ENCODE data around the gene MLXIP.
A peak's percentile ranks its signal among the peaks of the same experiment; 100 is the strongest.
"Not testable (repeated sequence)": the region's sequence is repeated elsewhere in the genome, so short reads cannot be mapped to it uniquely, and the experiment has no call there.

The MLXIP gene

GRCh38 chr12:122158700-122159285, 80.2 kb downstream of the MLXIP start:
- no peak for DNase-seq

GRCh38 chr12:122159882-122160281, 81.3 kb downstream of the MLXIP start:
- DNase-seq = no peak

- DNase-seq = no peak
These were observed 82.2 kb downstream of the MLXIP start for GRCh38 chr12:122160761-122161160.

GRCh38 chr12:122161682-122162081, 83.1 kb downstream of the MLXIP start:
- no peak for DNase-seq

DNA sequence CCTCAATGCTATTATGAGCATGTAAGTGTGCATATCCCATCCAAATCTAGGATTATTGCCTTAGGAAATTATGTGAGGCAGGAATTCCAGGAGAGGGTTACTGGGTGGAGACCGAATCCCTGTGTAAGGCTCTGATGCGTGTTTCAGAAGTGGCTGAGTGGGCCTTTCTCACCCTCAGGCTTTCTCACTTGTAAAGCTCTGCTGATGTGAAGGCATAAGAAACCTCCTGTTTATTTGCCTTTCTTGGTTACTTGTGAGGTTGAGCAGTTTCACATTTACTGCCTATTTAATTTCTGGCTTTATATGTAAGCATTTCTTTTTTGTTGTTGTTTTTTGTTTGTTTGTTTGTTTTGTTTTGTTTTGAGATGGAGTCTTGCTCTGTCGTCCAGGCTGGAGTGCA, 84.4 kb downstream of the MLXIP start:
- no peak for DNase-seq

- no peak for DNase-seq
These were observed 88.1 kb downstream of the MLXIP start for GRCh38 chr12:122166422-122167349.

GRCh38 chr12:122167356-122167925, 88.9 kb downstream of the MLXIP start:
- DNase-seq = no peak

GRCh38 chr12:122168492-122168891, 89.9 kb downstream of the MLXIP start:
- no peak for DNase-seq

DNA sequence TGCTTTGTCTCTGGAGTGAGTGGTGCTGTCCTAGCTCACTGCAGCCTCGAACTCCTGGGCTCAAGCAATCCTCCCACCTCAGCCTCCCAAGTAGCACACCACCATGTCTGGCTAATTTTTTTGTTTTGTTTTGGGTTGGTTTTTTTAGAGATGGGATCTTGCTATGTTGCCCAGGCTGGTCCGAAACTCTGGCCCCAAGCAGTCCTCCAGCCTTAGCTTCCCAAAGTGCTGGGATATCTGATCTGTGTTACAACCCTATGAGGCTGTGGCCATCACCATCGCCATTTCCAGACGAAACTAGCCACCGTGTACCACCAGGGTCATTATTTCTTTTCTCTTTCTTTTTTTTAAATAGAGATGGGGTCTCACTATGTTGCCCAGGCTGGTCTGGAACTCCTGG, 92.8 kb downstream of the MLXIP start:
- no peak for DNase-seq

- no peak for DNase-seq
These were observed 93.8 kb downstream of the MLXIP start for GRCh38 chr12:122172262-122172939.

DNA sequence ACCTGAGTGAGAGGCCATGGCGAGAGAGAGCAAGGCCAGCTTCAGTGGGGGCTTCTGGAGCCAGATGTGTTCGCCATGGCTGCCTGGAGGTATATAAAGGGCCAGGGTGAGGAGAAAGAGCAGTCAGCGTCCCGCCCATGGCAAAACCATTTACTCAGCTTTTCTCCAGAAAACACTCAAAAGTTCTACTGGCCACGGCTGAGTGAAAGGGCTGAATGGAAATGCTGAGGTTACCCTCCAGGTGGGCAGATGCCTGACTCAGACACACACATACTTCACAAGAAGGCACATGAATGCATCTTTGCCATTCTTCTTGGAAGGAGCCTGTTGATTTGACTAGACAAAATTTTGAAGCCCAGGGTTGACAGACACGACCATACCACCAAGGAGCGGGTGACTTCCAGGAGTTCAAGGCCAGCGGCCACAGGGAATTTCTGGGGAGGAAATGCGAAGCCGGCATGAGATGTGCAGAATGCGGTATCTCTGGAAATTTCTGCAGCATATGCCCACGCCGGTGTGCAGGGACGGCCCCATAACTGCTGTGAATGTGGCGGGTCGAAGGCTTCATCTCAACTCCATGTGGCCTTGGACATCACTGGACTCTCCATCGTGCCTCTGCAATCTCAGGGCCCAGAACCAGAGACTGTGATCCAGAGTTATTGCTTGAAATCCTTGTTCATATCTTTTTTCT, 95.7 kb downstream of the MLXIP start, which contains the start of gene IL31:
TSS of gene IL31 (minus strand) at position 67 of the 691 bp plus-strand sequence. CDS start at position 18, 49 bp downstream.
- DNase-seq = no peak

- DNase-seq = not testable (repeated sequence)
These were observed 97.9 kb downstream of the MLXIP start for GRCh38 chr12:122176473-122176872.

DNA sequence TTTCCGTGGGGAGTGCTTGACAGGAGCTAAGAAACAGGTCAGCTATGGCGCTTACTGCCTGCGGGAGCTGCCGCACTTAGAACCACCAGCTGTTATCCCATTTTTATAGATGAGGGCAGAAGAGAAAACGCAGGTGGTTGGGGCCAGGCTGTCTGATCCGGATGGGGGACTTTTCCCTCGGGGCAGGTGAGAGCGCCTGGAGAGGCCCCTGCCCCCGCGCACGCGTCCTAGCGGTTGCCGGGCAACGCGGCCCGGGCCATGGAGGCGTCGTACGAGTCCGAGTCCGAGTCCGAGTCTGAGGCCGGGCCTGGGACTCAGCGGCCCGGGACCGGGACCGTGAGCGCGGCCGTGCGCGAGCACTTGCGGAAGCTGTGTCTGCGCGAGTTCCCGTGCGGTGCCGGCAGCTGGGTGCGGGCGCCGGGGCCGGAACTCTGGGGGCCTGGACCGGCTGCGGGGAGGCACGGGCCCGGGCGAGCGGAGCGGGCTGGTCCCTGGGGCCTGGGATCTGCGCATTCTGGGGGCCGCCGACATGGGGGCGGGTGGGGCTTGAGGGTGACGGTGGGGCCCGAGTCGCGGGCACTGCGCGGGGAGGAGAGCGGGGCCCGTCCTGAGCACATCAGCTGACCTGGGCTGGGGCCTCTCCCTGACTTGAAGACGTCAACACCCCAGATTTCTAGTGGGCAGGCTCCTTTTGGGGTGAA, 104.5 kb downstream of the MLXIP start, which contains the start of gene LRRC43:
TSS of gene LRRC43 (plus strand) at position 237 of the 701 bp plus-strand sequence. CDS start at position 259, 22 bp downstream.
- DNase-seq = peak; percentile 22

DNA sequence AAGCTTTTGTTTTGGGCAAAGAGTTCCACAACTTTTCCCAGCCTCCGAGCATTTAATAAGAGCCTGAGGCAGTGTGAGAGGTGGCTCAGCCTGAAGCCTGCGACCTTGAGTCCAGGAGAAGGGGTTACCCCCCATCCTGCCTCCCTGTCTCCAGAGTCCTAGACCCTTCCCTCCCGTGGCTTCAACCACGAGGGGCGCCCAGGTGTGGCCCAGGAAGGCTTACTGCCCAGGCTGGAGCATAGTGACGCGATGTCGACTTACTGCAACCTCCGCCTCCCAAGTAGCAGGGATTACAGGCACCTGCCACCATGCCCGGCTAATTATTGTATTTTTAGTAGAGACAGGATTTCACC, 105.0 kb downstream of the MLXIP start:
- no peak for DNase-seq

GRCh38 chr12:122184517-122184916, 106.0 kb downstream of the MLXIP start:
- DNase-seq = no peak

DNA sequence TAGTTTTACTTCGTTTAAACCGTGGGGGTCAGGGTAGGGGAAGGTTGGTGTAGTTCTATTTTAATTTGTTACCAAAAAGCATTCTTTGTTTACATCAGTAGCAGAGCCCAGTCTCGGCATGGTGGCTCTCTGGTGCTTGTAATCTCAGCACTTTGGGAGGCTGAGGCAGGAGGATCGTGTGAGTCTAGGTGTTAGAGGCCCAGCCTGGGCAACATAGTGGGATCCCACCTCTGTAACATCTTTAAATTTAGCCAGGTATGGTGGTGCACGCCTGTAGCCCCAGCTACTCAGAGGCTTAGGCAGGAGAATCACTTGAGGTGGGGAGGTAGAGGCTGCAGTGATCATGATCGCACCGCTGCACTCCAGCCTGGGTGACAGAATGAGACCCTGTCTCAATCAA, 106.5 kb downstream of the MLXIP start:
- no peak for DNase-seq

GRCh38 chr12:122185494-122186082, 107.0 kb downstream of the MLXIP start:
- no peak for DNase-seq

DNA sequence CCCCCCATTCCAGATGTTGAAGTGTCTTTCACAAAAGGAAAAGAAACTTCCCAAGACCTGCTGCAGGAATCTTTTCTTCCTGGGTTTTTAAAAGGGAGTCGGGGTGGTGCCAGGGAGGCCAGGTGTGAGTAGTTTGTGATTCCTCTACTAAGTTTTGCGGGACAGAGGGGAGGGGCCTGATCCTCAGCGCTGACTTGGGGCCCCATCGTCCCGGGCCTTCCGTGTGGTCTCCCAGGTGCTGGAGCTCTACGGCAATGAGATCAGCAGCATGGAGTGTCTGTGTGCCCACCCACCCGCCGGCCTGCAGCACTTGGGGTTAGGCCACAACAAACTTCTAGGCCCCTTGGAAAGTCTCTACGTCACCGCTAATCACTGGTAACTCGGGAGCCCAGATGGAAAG, 108.9 kb downstream of the MLXIP start:
- no peak for DNase-seq

DNA sequence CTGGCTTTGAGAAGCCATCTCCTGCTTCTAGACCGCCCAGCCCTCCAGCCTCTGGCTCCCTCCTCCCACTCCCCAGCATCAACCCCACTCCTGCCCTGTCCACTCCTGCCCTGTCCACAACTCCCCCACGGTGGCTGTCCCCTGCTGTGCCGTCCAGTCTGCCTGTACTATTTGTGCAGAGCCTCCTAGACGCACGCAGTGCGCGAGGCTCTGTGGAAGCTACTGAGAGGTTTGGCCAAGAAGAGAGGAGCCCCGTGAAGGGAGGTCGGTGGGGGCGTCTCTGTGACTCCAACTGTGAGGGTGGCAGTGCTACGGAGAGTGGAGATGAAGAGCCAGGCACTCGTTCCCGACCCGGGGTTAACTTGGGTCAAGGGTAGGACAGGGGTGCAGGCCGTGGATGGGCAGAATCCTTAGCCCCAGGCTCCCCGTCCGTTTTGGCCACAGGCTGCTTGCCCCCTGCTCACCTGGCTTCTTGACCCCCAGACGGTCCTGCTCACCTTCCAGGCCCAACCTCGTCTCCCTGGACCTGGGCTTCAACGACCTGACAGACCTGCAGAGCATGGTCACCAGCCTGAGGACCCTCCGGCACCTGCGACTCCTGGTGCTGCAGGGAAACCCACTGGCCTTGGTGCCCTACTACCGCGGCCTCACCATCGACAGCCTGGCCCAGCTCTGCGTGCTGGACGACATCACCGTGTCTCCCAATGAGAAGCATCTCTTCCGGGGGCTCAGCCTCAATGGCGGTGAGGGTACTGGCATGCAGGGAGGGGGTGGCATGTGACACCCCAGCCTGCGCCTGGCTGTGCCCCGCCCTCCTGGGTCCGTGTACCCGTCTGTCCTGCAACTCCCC, 111.3 kb downstream of the MLXIP start:
- DNase-seq = no peak

DNA sequence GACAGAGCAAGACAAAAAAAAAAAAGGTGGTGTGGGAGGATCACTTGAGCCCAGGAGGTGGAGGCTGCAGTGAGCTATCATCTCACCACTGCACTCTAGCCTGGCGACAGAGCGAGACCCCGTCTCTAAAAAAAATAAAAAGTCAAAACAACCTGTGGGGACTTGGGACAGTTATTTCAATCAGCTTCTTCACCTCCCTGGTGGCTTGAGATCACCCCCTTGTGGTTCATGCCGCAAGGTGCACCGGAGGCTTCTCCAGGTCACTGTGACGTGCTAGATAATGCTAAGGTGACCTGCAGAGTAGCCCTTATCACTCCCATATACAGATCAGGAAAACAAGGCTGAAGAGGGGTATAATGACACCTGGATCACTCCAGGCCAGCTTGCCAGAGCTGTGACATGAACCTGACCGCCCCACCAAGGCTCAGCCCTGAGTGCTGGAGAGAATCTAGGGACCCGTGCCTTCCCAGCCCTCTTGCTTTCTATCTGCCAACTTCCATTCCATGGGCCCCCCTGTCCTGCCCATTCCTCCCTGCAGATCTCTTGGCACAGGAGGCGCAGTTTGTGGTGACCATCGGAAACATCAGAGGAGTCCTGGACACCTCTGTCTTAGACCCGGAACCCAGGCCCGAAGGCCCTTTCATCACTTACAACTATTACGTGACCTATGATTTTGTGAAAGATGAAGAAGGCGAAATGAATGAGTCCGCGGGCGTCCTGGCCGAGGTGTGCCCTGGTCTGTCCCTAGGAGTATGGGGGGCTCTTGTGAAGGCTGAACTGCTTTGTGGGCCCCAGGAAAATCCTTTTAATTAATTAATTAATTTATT, 112.5 kb downstream of the MLXIP start:
- DNase-seq = peak; percentile 63

Measured in activated CD4-positive, alpha-beta T cell treated with anti-CD3 and anti-CD28 coated beads, Interleukin-2, amount 50 U/mL, for 1 hour (primary cell).